Lung (tissue), 12 donors: ENCODE data around the gene LRP1B. TPM values are rescaled to one million over a fixed set of nuclear protein-coding genes. Genes with fewer than 3 reads are reported as not detected.

Experiments used
- ATAC-seq: fragments of 200-7000 bp; cut with Tn5 transposase; one replicate; pipeline ENCODE4 v1.9.1; 2020; ENCODE audit warnings: moderate number of reproducible peaks; ENCODE audit not compliant: insufficient read depth, low FRiP score
- DNase-seq, 3 donors: peaks; one replicate each; pipeline ENCODE4 v3.0.0-alpha.2; 2013 to 2017
- H3K27ac ChIP-seq, 2 donors: one replicate each; pipeline ENCODE4 v1.5.1; 2013; ENCODE audit warnings: mild to moderate bottlenecking in 2 of 2, moderate library complexity in 2 of 2, control low read depth in 1 of 2, inconsistent platforms in 1 of 2, low read depth in 1 of 2, low read length in 1 of 2
- H3K27me3 ChIP-seq, 3 donors: one replicate each; pipeline ENCODE4 v1.5.1; 2013; ENCODE audit warnings: low read length in 2 of 3; ENCODE audit not compliant: control insufficient read depth in 3 of 3, insufficient read depth in 3 of 3
- H3K36me3 ChIP-seq, 4 donors: one replicate each; pipeline ENCODE4 v1.5.1; 2013; ENCODE audit warnings: low read length in 4 of 4, mild to moderate bottlenecking in 1 of 4, moderate library complexity in 1 of 4; ENCODE audit not compliant: control insufficient read depth in 4 of 4, insufficient read depth in 4 of 4
- H3K4me1 ChIP-seq, 5 donors: one replicate each; pipeline ENCODE4 v1.5.1; 2013; ENCODE audit warnings: low read length in 5 of 5, mild to moderate bottlenecking in 2 of 5, moderate library complexity in 1 of 5; ENCODE audit not compliant: control insufficient read depth in 5 of 5, insufficient read depth in 5 of 5
- H3K4me3 ChIP-seq: one replicate; pipeline ENCODE4 v1.5.1; 2013; ENCODE audit warnings: mild to moderate bottlenecking, control low read depth, moderate library complexity
- H3K9ac ChIP-seq, 2 donors: one replicate each; pipeline ENCODE4 v1.5.1; 2013; ENCODE audit warnings: low read length in 2 of 2, control low read depth in 1 of 2; ENCODE audit not compliant: insufficient read depth in 1 of 2
- H3K9me3 ChIP-seq, 4 donors: one replicate each; pipeline ENCODE4 v1.5.1; 2013; ENCODE audit warnings: low read length in 3 of 4, mild to moderate bottlenecking in 1 of 4, moderate library complexity in 1 of 4; ENCODE audit not compliant: control insufficient read depth in 4 of 4, insufficient read depth in 3 of 4
- CTCF ChIP-seq: IDR thresholded peaks from 2 replicates; pipeline ENCODE4 v1.5.1; 2012; ENCODE audit warnings: mild to moderate bottlenecking; ENCODE audit errors: control extremely low read depth, extremely low read depth
- WGBS, 2 donors: extraction: QIAGEN DNeasy Blood & Tissue Kit; methylation state at CpG; one replicate each; pipeline ENCODE4 v1.1.7; 2013; 5-methylcytosine and 5-hydroxymethylcytosine counted together
- polyA plus RNA-seq, 2 donors: library from polyadenylated mRNA; stranded (reverse); fragments of 200-250 nt; gene quantifications; one replicate each; pipeline ENCODE4 v1.2.1, GENCODE V29; 2013
- total RNA-seq, 2 donors: library from RNA; depleted of rRNA in 1 of 2; stranded (reverse); fragments of >200 nt in 1 of 2; gene quantifications; one replicate each; pipeline ENCODE4 v1.2.1, GENCODE V29; 2014 to 2021
- donor health status: control.
- donor health status: control.
- donor health status: Bipolar disorder and iron deficiency.
- donor health status: healthy.
- donor health status: DM: yes; HTN: yes; CAD: no.

The LRP1B gene
- total and polyA plus RNA-seq, 4 donors, result 0.01 to 6.5 (median 0.16) TPM

- Histone ChIP-seq H3K4me1 (no peaks in the 10 kb centered on the region), H3K9me3 (no peaks in the 10 kb centered on the region), H3K27ac (no peak overlapping the region), H3K27me3 (no peaks in the 10 kb centered on the region), H3K9ac (no peak overlapping the region), H3K36me3 (no peaks in the 10 kb centered on the region), H3K4me3 (no peak overlapping the region)
- DNase-seq, result no peak
- TF ChIP-seq CTCF, result no peak
- ATAC-seq, result no peak
- 56 to 89% methylated on average over 2 of the region's 2 CpGs for WGBS, 2 donors
Measured at GRCh38 chr2:140747090-140747489, 1383.7 kb downstream of the LRP1B start.

GRCh38 chr2:140744379-140744778 lies 1386.4 kb downstream of the LRP1B start:
- TF ChIP-seq CTCF, result no peak
- Histone ChIP-seq H3K27me3 (no peaks in the 10 kb centered on the region), H3K9ac (no peak overlapping the region), H3K4me3 (no peak overlapping the region), H3K4me1 (no peaks in the 10 kb centered on the region), H3K27ac (no peak overlapping the region), H3K36me3 (no peaks in the 10 kb centered on the region), H3K9me3 (no peaks in the 10 kb centered on the region)
- no peak for ATAC-seq
- WGBS, 2 donors, result 86 to 93% methylated on average over 3 of the region's 3 CpGs
- no peak for DNase-seq

- Histone ChIP-seq H3K27ac (no peak overlapping the region), H3K27me3 (no peaks in the 10 kb centered on the region), H3K4me1 (no peaks in the 10 kb centered on the region), H3K4me3 (no peak overlapping the region), H3K9ac (no peak overlapping the region), H3K36me3 (no peaks in the 10 kb centered on the region), H3K9me3 (peaks cover 0 to 5% (median 0%) of the 10 kb centered on the region in 4 donors)
- DNase-seq (no peak), ATAC-seq (no peak)
- no peak for TF ChIP-seq CTCF
- 85 to 87% methylated on average over 1 of the region's 1 CpG for WGBS, 2 donors
Measured at GRCh38 chr2:140737006-140737405, 1393.8 kb downstream of the LRP1B start.

GRCh38 chr2:140734992-140735391 lies 1395.8 kb downstream of the LRP1B start:
- 56 to 59% methylated on average over 3 of the region's 3 CpGs for WGBS, 2 donors
- no peaks in the 10 kb centered on the region for H3K27me3 ChIP-seq
- TF ChIP-seq CTCF, result no peak
- H3K4me1 ChIP-seq, result no peaks in the 10 kb centered on the region
- DNase-seq (no peak), ATAC-seq (no peak)
- no peaks in the 10 kb centered on the region for H3K36me3 ChIP-seq
- H3K9me3 ChIP-seq, result peaks cover 0 to 5% (median 0%) of the 10 kb centered on the region in 4 donors
- H3K27ac ChIP-seq, result no peak overlapping the region
- no peak overlapping the region for H3K9ac ChIP-seq
- no peak overlapping the region for H3K4me3 ChIP-seq
